Loucy (cell line): ENCODE results near the gene EPN2.

Experiments used
- H2AFZ ChIP-seq: fragments of 200-600 bp; sonication (generic); 2 replicates; pipeline ENCODE4 v1.6.0; 2016; ENCODE audit warnings: antibody characterized with exemption, mild to moderate bottlenecking, low read length, moderate library complexity
- H3F3A ChIP-seq: fragments of 200-600 bp; 2 replicates; pipeline ENCODE4 v1.6.0; 2016; ENCODE audit warnings: antibody characterized with exemption, low read depth, mild to moderate bottlenecking
- H3K27me3 ChIP-seq: fragments of 200-600 bp; sonication (generic); 2 replicates; pipeline ENCODE4 v1.6.1; 2014; ENCODE audit warnings: low read length, mild to moderate bottlenecking; ENCODE audit not compliant: insufficient read depth, poor library complexity, severe bottlenecking
- H3K36me3 ChIP-seq: fragments of 200-600 bp; sonication (generic); 2 replicates; pipeline ENCODE4 v1.6.1; 2016; ENCODE audit warnings: low read length; ENCODE audit not compliant: insufficient read depth
- H3K4me1 ChIP-seq: fragments of 200-600 bp; sonication (generic); 2 replicates; pipeline ENCODE4 v1.5.1; 2014; ENCODE audit warnings: low read length, mild to moderate bottlenecking; ENCODE audit not compliant: insufficient read depth, poor library complexity, severe bottlenecking
- H3K4me2 ChIP-seq: fragments of 200-600 bp; sonication (generic); 2 replicates; pipeline ENCODE4 v1.6.0; 2014; ENCODE audit warnings: antibody characterized with exemption, low read length, low read depth, mild to moderate bottlenecking; ENCODE audit not compliant: poor library complexity, severe bottlenecking
- H3K4me3 ChIP-seq: fragments of 200-600 bp; sonication (generic); 2 replicates; pipeline ENCODE4 v1.5.1; 2014; ENCODE audit warnings: low read length, mild to moderate bottlenecking, mixed read lengths; ENCODE audit not compliant: poor library complexity, severe bottlenecking
- H3K79me2 ChIP-seq: fragments of 200-600 bp; sonication (generic); 2 replicates; pipeline ENCODE4 v1.6.1; 2014; ENCODE audit warnings: low read length; ENCODE audit not compliant: insufficient read depth
- H3K9ac ChIP-seq: fragments of 200-600 bp; sonication (generic); 2 replicates; pipeline ENCODE4 v1.6.0; 2014; ENCODE audit warnings: mild to moderate bottlenecking, low read depth, low read length, moderate library complexity; ENCODE audit not compliant: poor library complexity, severe bottlenecking
- H3K9me2 ChIP-seq: fragments of 200-600 bp; sonication (generic); replicated peaks from 2 replicates; pipeline ENCODE4 v1.6.1; 2016; ENCODE audit warnings: low read depth, low read length, mixed read lengths
- H3K9me3 ChIP-seq: fragments of 200-600 bp; sonication (generic); 2 replicates; pipeline ENCODE4 v1.6.1; 2014; ENCODE audit warnings: mild to moderate bottlenecking, antibody characterized with exemption, low read length, low read depth; ENCODE audit not compliant: insufficient read depth
- H4K20me1 ChIP-seq: fragments of 200-600 bp; sonication (generic); 2 replicates; pipeline ENCODE4 v1.6.0; 2014; ENCODE audit warnings: antibody characterized with exemption, low read length, mild to moderate bottlenecking; ENCODE audit not compliant: insufficient read depth, poor library complexity, severe bottlenecking
- EZH2phosphoT487 ChIP-seq: fragments of 200-600 bp; IDR thresholded peaks from 2 replicates; pipeline ENCODE4 v1.6.1; 2018; ENCODE audit warnings: antibody characterized with exemption, mild to moderate bottlenecking, moderate library complexity, borderline replicate concordance
- TF ChIP-seq, protein P1 (sequence below): fragments of 200-600 bp; sonication (generic); conservative IDR thresholded peaks from 2 replicates; pipeline ENCODE4 v1.5.1; 2014; ENCODE audit warnings: mild to moderate bottlenecking, antibody characterized with exemption, low read length

EPN2 gene

GRCh38 chr17:19301973-19302372 lies 64.8 kb downstream of the EPN2 start:
- Histone ChIP-seq H3K4me1 (peaks cover 41% of the 10 kb centered on the region), H3K4me3 (no peak overlapping the region), H3K9me3 (no peaks in the 10 kb centered on the region), H3K9ac (no peak overlapping the region), H3K36me3 (no peaks in the 10 kb centered on the region), H3K9me2 (no peaks in the 10 kb centered on the region), H2AFZ (no peak overlapping the region), H3K79me2 (no peaks in the 10 kb centered on the region), H3K4me2 (no peak overlapping the region), H3F3A (no peaks in the 10 kb centered on the region), H3K27me3 (peaks cover 4% of the 10 kb centered on the region), H4K20me1 (no peaks in the 10 kb centered on the region)
- TF ChIP-seq, protein P1, sequence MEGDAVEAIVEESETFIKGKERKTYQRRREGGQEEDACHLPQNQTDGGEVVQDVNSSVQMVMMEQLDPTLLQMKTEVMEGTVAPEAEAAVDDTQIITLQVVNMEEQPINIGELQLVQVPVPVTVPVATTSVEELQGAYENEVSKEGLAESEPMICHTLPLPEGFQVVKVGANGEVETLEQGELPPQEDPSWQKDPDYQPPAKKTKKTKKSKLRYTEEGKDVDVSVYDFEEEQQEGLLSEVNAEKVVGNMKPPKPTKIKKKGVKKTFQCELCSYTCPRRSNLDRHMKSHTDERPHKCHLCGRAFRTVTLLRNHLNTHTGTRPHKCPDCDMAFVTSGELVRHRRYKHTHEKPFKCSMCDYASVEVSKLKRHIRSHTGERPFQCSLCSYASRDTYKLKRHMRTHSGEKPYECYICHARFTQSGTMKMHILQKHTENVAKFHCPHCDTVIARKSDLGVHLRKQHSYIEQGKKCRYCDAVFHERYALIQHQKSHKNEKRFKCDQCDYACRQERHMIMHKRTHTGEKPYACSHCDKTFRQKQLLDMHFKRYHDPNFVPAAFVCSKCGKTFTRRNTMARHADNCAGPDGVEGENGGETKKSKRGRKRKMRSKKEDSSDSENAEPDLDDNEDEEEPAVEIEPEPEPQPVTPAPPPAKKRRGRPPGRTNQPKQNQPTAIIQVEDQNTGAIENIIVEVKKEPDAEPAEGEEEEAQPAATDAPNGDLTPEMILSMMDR = no peak
- TF ChIP-seq EZH2phosphoT487 = no peak

DNA sequence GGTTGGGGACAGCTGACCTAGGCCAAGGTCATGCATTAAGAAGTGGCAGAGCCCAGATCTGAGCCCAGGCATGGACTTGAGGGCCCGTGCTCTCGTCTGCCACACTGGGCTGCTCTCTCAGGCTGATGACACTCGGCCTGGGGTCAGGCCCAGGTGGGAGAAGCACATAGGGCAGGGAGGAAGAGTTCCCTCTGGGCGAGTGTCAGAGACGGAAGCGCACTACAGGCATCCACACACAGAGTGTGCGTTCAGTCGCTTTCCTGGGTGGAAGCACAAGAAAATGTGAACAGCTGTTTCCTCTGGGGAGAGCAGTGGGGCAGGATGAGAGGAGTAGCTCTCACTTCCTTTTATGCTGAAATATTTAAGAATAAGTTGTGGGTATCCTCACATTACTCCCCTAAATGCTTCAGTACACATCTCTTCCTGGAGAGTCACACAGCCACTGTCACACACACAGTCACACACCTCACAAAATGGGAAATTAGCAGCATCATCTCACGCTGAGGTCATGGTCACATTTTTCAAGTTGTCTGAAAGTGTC lies 65.7 kb downstream of the EPN2 start:
- H3F3A ChIP-seq = no peaks in the 10 kb centered on the region
- H3K4me3 ChIP-seq = no peak overlapping the region
- no peaks in the 10 kb centered on the region for H3K79me2 ChIP-seq
- H3K4me1 ChIP-seq = peaks cover 41% of the 10 kb centered on the region
- H3K9ac ChIP-seq = no peak overlapping the region
- H4K20me1 ChIP-seq = no peaks in the 10 kb centered on the region
- H3K36me3 ChIP-seq = no peaks in the 10 kb centered on the region
- no peak overlapping the region for H2AFZ ChIP-seq
- no peak for TF ChIP-seq EZH2phosphoT487
- TF ChIP-seq, protein P1 = no peak
- H3K4me2 ChIP-seq = no peak overlapping the region
- no peaks in the 10 kb centered on the region for H3K9me3 ChIP-seq
- H3K9me2 ChIP-seq = no peaks in the 10 kb centered on the region
- H3K27me3 ChIP-seq = peaks cover 4% of the 10 kb centered on the region

DNA sequence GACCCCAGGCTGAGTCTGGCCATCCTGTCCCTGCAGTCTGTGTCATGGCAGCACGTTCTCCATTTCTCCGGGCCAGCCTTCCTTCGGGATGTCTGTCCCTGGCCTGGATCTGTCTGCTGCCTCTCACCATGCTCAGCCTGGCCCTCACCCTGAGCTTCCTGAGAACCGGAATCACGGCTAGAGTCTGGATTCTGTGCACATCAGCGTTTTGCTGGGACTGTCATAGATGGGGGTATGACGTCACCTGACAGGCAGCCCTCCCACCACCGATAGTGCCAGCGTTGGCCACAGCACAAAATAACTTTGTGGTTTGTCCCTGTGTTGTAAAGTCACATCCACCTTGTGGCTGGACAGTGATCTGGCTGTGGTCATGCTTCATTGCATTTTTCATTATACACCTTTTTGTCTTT lies 66.2 kb downstream of the EPN2 start:
- Histone ChIP-seq H2AFZ (no peak overlapping the region), H3K4me1 (peaks cover 41% of the 10 kb centered on the region), H3K4me2 (no peak overlapping the region), H3K36me3 (no peaks in the 10 kb centered on the region), H3K79me2 (no peaks in the 10 kb centered on the region), H3K9me3 (no peaks in the 10 kb centered on the region), H3F3A (no peaks in the 10 kb centered on the region), H3K9me2 (no peaks in the 10 kb centered on the region), H3K9ac (no peak overlapping the region), H4K20me1 (no peaks in the 10 kb centered on the region), H3K4me3 (no peak overlapping the region), H3K27me3 (peaks cover 4% of the 10 kb centered on the region)
- TF ChIP-seq, protein P1 = no peak
- TF ChIP-seq EZH2phosphoT487 = no peak
